ENCODE measurements around the gene BCR. TPM values are rescaled to one million over a fixed set of nuclear protein-coding genes. Genes with fewer than 3 reads are reported as not detected.

The BCR gene
- total and polyA plus RNA-seq, 2 of the 4 experiments (the other 2 are of a cell fraction), result 28.9 to 44.6 TPM

- Histone ChIP-seq H3K9me1 (ENCODE audit: insufficient read depth, low read length) (no peaks in the 10 kb centered on the region), H2BK15ac (ENCODE audit: low read depth, low read length) (no peak overlapping the region), H2AK5ac (ENCODE audit: low read depth, low read length) (no peak overlapping the region), H3K9me3 (ENCODE audit: control insufficient read depth, insufficient read depth, low read length) (no peaks in the 10 kb centered on the region), H4K5ac (ENCODE audit: low read depth, low read length) (no peak overlapping the region), H3K4me2 (ENCODE audit: low read depth, low read length) (no peak overlapping the region), H3K14ac (replicated peaks; ENCODE audit: low read depth, low read length) (no peak overlapping the region), H3K23ac (ENCODE audit: low read depth, low read length) (no peak overlapping the region), H4K8ac (ENCODE audit: low read depth in 2 of 2, low read length in 2 of 2) (no peak overlapping the region), H2BK20ac (ENCODE audit: low read depth, low read length) (no peak overlapping the region), H3K4ac (ENCODE audit: low read depth, low read length) (no peak overlapping the region), H2BK5ac (ENCODE audit: low read depth, low read length, poor library complexity, severe bottlenecking) (no peak overlapping the region), H3K27me3 (ENCODE audit: control insufficient read depth, insufficient read depth, low read length) (no peaks in the 10 kb centered on the region), H2AK9ac (replicated peaks; ENCODE audit: low read depth, low read length, poor library complexity) (no peak overlapping the region), H3K9ac (ENCODE audit: low read depth, low read length) (no peak overlapping the region), H3K36me3 (ENCODE audit: control insufficient read depth, insufficient read depth, low read length) (peaks cover 39% of the 10 kb centered on the region), H3K18ac (ENCODE audit: low read depth, low read length) (no peak overlapping the region), H3K79me1 (ENCODE audit: low read depth in 1 of 2, low read length in 2 of 2) (no peaks in the 10 kb centered on the region), H3K4me1 (ENCODE audit: control insufficient read depth, insufficient read depth, low read length) (no peaks in the 10 kb centered on the region), H3K27ac (ENCODE audit: insufficient read depth, low read length) (no peak overlapping the region), H2AFZ (replicated peaks; ENCODE audit: low read length, poor library complexity) (no peak overlapping the region), H2BK120ac (ENCODE audit: low read depth, low read length) (no peak overlapping the region), H4K20me1 (ENCODE audit: insufficient read depth, low read length) (no peaks in the 10 kb centered on the region; the same call in 1 of the 2 replicates), H3K56ac (ENCODE audit: extremely low read depth, insufficient read depth, low read length) (no peak overlapping the region), H3K4me3 (ENCODE audit: insufficient read depth, low read depth, low read length) (no peak overlapping the region), H4K91ac (ENCODE audit: insufficient read depth, low read depth, low read length) (no peak overlapping the region)
- in situ Hi-C loops (cut with MboI; ENCODE audit: low sequenced_read_pairs), result no loop called here
- WGBS, 2 experiments (ENCODE audit: extremely low coverage in 2 of 2, insufficient read length in 1 of 2), result 84% methylated on average over 4 of the region's 18 CpGs; no CpG with 5 or more reads in 1 of the 2 experiments
- ChIA-PET CTCF (interaction anchor here (0.6 kb wide), 1 partner anchor 36 kb away, joined by 3 read pairs; no protein-coding TSS in a partner anchor), POLR2A (ENCODE audit: unreplicated experiment) (no interaction called here)
- TF ChIP-seq ELK1 (IDR thresholded peaks at IDR 0.05; ENCODE audit: borderline replicate concordance, low read depth, low read length), result no peak
- TF ChIP-seq NFE2L2 (IDR thresholded peaks at IDR 0.05; ENCODE audit: low read depth, low read length), result no peak
- no peak for TF ChIP-seq CEBPB (IDR thresholded peaks at IDR 0.05; ENCODE audit: low read depth, low read length)
- no peak for TF ChIP-seq MAZ (IDR thresholded peaks at IDR 0.05; ENCODE audit: borderline replicate concordance, low read depth, low read length)
- no peak for TF ChIP-seq CTCF (conservative IDR thresholded peaks at IDR 0.05; ENCODE audit: low read depth, low read length)
- no peak for TF ChIP-seq MXI1 (IDR thresholded peaks at IDR 0.05; ENCODE audit: borderline replicate concordance, low read depth, low read length)
- no peak for TF ChIP-seq BHLHE40 (IDR thresholded peaks at IDR 0.05; ENCODE audit: low read depth, low read length)
- TF ChIP-seq SMC3 (IDR thresholded peaks at IDR 0.05; ENCODE audit: low read depth, low read length), result no peak
- TF ChIP-seq CHD1 (IDR thresholded peaks at IDR 0.05; ENCODE audit: low read depth, low read length), result no peak
- TF ChIP-seq FOS (IDR thresholded peaks at IDR 0.05; ENCODE audit: low read depth, low read length), result no peak
- no peak for TF ChIP-seq RAD21 (IDR thresholded peaks at IDR 0.05; ENCODE audit: low read length)
- TF ChIP-seq RFX5 (IDR thresholded peaks at IDR 0.05; ENCODE audit: low read depth, low read length), result no peak
- TF ChIP-seq USF2 (IDR thresholded peaks at IDR 0.05; ENCODE audit: low read depth, low read length), result no peak
- no peak for TF ChIP-seq POLR2A (IDR thresholded peaks at IDR 0.05; ENCODE audit: low read depth, low read length)
- no peak for TF ChIP-seq MAFK (IDR thresholded peaks at IDR 0.05; ENCODE audit: low read depth, low read length)
- TF ChIP-seq RCOR1 (IDR thresholded peaks at IDR 0.05; ENCODE audit: insufficient replicate concordance, low read length), result no peak
- ATAC-seq (ENCODE audit: low read depth) (no peak), DNase-seq (no peak)
- intact Hi-C loops (cut with micrococcal nuclease), result no loop called here
- BruUV-seq (replicated peaks), result no TSS peak
- dilution Hi-C loops (cut with HindIII; ENCODE audit: low sequenced_read_pairs, unreplicated experiment), result no loop called here
Observed at GRCh38 chr22:23269441-23270211, 89.3 kb downstream of the BCR start.

Data from IMR-90 (cell line).